Peyer's patch (tissue), 4 donors: ENCODE measurements around the gene JPH2.

Source experiments
- CTCF ChIP-seq, 6 experiments: fragments of 450-650 bp in 4 of 6; fragments of 200-600 bp in 2 of 6; sonication (generic) in 1 of 6; IDR thresholded peaks; one replicate each; pipeline ENCODE4 v1.5.1; 2017 to 2019; ENCODE audit warnings: antibody characterized with exemption in 6 of 6, mild to moderate bottlenecking in 3 of 6, moderate library complexity in 1 of 6
- POLR2A ChIP-seq, 2 donors: fragments of 450-650 bp; IDR thresholded peaks; one replicate each; pipeline ENCODE4 v1.5.1; 2017; ENCODE audit warnings: antibody characterized with exemption in 2 of 2, mild to moderate bottlenecking in 2 of 2, moderate library complexity in 2 of 2

GRCh38 chr20:44073011-44073674 is 113.8 kb downstream of the JPH2 start:
- no peak for TF ChIP-seq CTCF (IDR thresholded peaks at IDR 0.05)
- no peak for TF ChIP-seq POLR2A (IDR thresholded peaks at IDR 0.05)
